GM12873 (cell line): ENCODE data around the gene KDM2A.

Experiments used
- CTCF ChIP-seq: IDR thresholded peaks from 2 replicates; pipeline ENCODE4 v1.5.1; 2012; ENCODE audit warnings: low read depth, mild to moderate bottlenecking, moderate library complexity, low read length, control low read depth; ENCODE audit not compliant: insufficient read depth; ENCODE audit errors: missing control alignments

Gene KDM2A

DNA sequence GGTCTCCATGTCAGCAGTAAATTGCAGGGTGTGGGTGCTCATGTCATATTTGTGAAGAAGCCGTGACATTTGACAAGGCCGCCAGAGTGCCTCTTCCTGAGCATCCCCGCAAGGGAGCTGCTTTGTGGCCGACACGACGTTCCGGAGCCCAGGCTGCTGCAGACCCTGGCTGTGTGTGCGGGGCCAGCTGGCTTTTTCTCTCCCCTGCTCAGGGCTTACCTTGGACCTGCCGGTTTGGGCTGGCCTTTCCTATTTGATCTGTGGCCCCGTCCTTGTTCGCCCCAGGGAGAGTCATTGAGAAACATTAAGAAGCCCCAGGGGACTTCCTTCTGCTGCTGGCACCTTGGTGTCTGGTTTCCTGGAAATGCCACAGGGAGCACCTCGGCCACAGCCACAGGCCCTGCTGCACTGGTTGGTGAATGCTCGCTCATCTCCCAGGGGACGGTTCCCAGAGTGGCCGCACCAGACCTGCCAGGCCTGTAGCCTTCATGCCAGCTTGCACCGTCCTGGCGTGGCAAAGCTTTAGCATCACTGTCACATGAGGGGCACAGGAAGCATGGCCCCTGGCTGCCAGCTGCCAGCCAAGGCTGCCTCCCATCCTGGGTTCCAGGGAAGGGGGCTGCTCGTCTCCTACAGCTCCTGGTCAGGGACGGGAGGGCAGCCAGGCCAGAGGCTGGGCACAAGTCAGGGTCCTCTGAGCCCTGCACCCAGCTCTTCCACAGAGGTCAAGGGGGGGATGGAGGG is 152.7 kb downstream of the KDM2A start:
- no peak for TF ChIP-seq CTCF

GRCh38 chr11:67272327-67273259 is 153.5 kb downstream of the KDM2A start:
- no peak for TF ChIP-seq CTCF

- TF ChIP-seq CTCF = peak; percentile 10
Measured at GRCh38 chr11:67273260-67273990, 154.4 kb downstream of the KDM2A start.

GRCh38 chr11:67274768-67275605 is 155.9 kb downstream of the KDM2A start:
- no peak for TF ChIP-seq CTCF

DNA sequence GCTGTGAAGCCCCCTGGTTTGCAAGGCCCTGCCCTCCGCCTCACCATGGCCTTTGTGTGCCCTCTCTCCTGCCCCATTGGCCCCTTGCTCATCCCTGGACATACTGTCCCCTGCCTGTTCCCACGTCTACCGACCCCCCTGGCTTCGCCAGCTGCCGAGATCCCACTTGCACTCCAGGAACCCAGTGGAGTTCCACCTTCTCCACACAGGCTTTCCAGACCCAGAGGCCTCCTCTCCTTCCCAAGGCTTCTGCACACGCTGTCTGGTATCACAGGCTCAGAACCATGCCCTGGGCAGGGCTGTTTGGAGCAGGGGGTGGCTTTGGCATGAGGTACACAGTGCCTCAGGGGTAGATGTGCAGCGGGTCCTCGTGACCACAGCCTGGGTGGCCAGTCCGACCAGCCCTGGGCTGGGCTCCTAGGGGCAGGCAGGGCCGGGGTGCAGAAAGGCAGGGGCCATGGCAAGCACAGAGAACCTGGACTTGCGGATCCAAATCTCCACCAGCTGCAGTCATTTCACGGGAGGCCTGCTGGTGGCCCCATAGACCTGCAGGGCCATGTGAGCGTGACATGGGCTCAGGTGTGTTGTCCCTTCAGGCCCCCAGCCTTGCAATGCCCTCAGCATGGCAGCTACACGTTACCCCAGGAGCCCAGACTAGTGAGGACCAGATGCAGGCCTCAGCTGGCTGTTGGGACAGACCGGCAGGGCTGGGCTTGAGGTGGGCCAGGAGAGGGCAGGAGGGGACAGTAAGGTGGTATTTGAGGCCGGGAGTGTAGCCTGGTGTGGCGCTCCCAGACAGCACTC is 156.7 kb downstream of the KDM2A start:
- TF ChIP-seq CTCF = peak; percentile 24

GRCh38 chr11:67276781-67277230 is 157.7 kb downstream of the KDM2A start:
- TF ChIP-seq CTCF = peak; percentile 35
